GM18861 (cell line): ENCODE results near the gene CFAP107.

Experiments
- ATAC-seq: cut with Tn5 transposase; IDR thresholded peaks from one replicate; pipeline ENCODE4 v1.9.1; 2021; ENCODE audit not compliant: unreplicated experiment

CFAP107 gene

GRCh38 chr1:12739613-12740012, 6.4 kb upstream of the CFAP107 start:
- no peak for ATAC-seq

GRCh38 chr1:12741946-12742345, 4.1 kb upstream of the CFAP107 start:
- ATAC-seq, result no peak

GRCh38 chr1:12745126-12745991, 641 bp upstream of the CFAP107 start:
- ATAC-seq, result no peak

- ATAC-seq, result no peak
Observed at GRCh38 chr1:12748778-12749355, 2.9 kb downstream of the CFAP107 start.

GRCh38 chr1:12754738-12755137, 8.7 kb downstream of the CFAP107 start:
- ATAC-seq, result no peak

GRCh38 chr1:12756273-12756672, 10.3 kb downstream of the CFAP107 start:
- ATAC-seq, result no peak

- no peak for ATAC-seq
Observed at GRCh38 chr1:12756768-12757413, 10.9 kb downstream of the CFAP107 start.

GRCh38 chr1:12757836-12758235, 11.8 kb downstream of the CFAP107 start:
- no peak for ATAC-seq

GRCh38 chr1:12760256-12760795, 14.3 kb downstream of the CFAP107 start:
- no peak for ATAC-seq

- ATAC-seq, result no peak
Observed at GRCh38 chr1:12761781-12762180, 15.8 kb downstream of the CFAP107 start.

- ATAC-seq, result no peak
Observed at GRCh38 chr1:12762766-12763165, 16.8 kb downstream of the CFAP107 start.

- no peak for ATAC-seq
Observed at GRCh38 chr1:12763479-12763878, 17.5 kb downstream of the CFAP107 start.

GRCh38 chr1:12764016-12764415, 18.0 kb downstream of the CFAP107 start:
- ATAC-seq, result no peak

- ATAC-seq, result no peak
Observed at GRCh38 chr1:12769031-12769430, 23.0 kb downstream of the CFAP107 start.

- ATAC-seq, result no peak
Observed at GRCh38 chr1:12769976-12770505, 24.0 kb downstream of the CFAP107 start.

GRCh38 chr1:12770620-12771019, 24.6 kb downstream of the CFAP107 start:
- ATAC-seq, result no peak

- ATAC-seq, result no peak
Observed at GRCh38 chr1:12771186-12771585, 25.2 kb downstream of the CFAP107 start.

- ATAC-seq, result no peak
Observed at GRCh38 chr1:12772520-12772919, 26.5 kb downstream of the CFAP107 start.

GRCh38 chr1:12773438-12773837, 27.4 kb downstream of the CFAP107 start, which contains the start of gene PRAMEF12:
Gene PRAMEF12 (plus strand): TSS chr1:12773738. CDS start chr1:12774868, 1,130 bp downstream.
- ATAC-seq, result no peak

GRCh38 chr1:12774801-12775345, 28.9 kb downstream of the CFAP107 start:
- no peak for ATAC-seq

- no peak for ATAC-seq
Observed at GRCh38 chr1:12775443-12775842, 29.4 kb downstream of the CFAP107 start.
